Breast epithelium (tissue), 4 donors: ENCODE measurements around the gene ARMH4. TPM values are rescaled to one million over a fixed set of nuclear protein-coding genes. Genes with fewer than 3 reads are reported as not detected.

Experiments
- DNase-seq, 2 donors: peaks; one replicate each; pipeline ENCODE4 v3.0.0-alpha.2; 2019; ENCODE audit warnings: low spot score in 2 of 2
- H3K27ac ChIP-seq, 2 donors: fragments of 200-600 bp; sonication (generic) in 1 of 2; one replicate each; pipeline ENCODE4 v1.5.1; 2016 to 2019; ENCODE audit warnings: mild to moderate bottlenecking in 1 of 2
- H3K27me3 ChIP-seq, 2 donors: fragments of 200-600 bp; sonication (generic) in 1 of 2; one replicate each; pipeline versions ENCODE4 v1.5.1 to v1.6.0; 2017 to 2019; ENCODE audit warnings: control low read depth in 1 of 2, mild to moderate bottlenecking in 1 of 2
- H3K36me3 ChIP-seq: fragments of 200-600 bp; one replicate; pipeline ENCODE4 v1.5.1; 2019
- H3K4me1 ChIP-seq, 2 donors: fragments of 200-600 bp; sonication (generic); one replicate each; pipeline ENCODE4 v1.5.1; 2016 to 2019; ENCODE audit warnings: control low read depth in 1 of 2
- H3K4me3 ChIP-seq, 3 donors: fragments of 200-600 bp; sonication (generic); 1 replicate in 2 of 3; 2 replicates in 1 of 3; pipeline ENCODE4 v1.5.1; 2016 to 2019; ENCODE audit warnings: mild to moderate bottlenecking in 3 of 3, moderate library complexity in 2 of 3
- H3K9me3 ChIP-seq, 2 donors: fragments of 200-600 bp; sonication (generic) in 1 of 2; one replicate each; pipeline ENCODE4 v1.5.1; 2016 to 2019; ENCODE audit warnings: control low read depth in 1 of 2
- POLR2A ChIP-seq: fragments of 450-650 bp; IDR thresholded peaks from one replicate; pipeline ENCODE4 v1.6.1; 2016; ENCODE audit warnings: antibody characterized with exemption, mild to moderate bottlenecking, moderate library complexity
- POLR2AphosphoS5 ChIP-seq, 3 donors: sonication (generic); formaldehyde crosslinking; IDR thresholded peaks; one replicate each; pipeline ENCODE4 v1.6.1; 2017; ENCODE audit warnings: antibody characterized with exemption in 3 of 3
- intact Hi-C: fragments of 100-400 bp; cut with DNase I; formaldehyde crosslinking; loops from one replicate; pipeline ENCODE4 v1.15.1; 2023; ENCODE audit warnings: low total_unique reads
- total RNA-seq, 3 donors: library from RNA; depleted of rRNA; stranded (reverse); fragments of >200 nt; gene quantifications; one replicate each; pipeline ENCODE4 v1.1.0, GENCODE V29; 2016
- TF ChIP-seq, protein P1 (sequence below), 3 donors: fragments of 450-650 bp; IDR thresholded peaks; one replicate each; pipeline ENCODE4 v1.5.1; 2016 to 2017; ENCODE audit warnings: antibody characterized with exemption in 3 of 3, mild to moderate bottlenecking in 3 of 3, moderate library complexity in 3 of 3

The ARMH4 gene
- total RNA-seq, 3 donors from 2014 or later = 3.9 to 6.4 (median 5.4) TPM

DNA sequence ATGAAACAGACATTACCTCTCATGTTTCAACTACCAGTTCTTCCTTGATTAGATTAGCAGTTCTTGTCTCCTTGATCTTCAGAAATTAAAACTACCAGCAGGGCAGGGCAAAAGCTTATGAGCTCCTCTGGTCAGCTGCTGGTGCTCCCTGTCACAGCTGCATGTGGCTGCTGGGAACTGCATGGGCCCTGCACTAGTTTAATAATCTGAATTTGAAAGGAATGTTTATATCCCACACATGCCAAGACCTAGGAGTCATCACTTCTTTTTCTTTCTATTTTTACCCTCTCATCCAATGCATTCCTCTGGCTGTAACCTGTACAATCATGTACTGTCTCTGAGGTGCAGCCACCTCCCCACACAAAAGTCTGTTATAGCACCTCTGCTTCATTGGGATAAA is 73.9 kb downstream of the ARMH4 start:
- DNase-seq = peak in 1 of 2 donors; percentile 18
- no peaks in the 10 kb centered on the region for H3K36me3 ChIP-seq
- H3K4me1 ChIP-seq = no peaks in the 10 kb centered on the region
- intact Hi-C loops = no loop called here
- peak overlapping the region; percentile 16 to 48 for H3K27ac ChIP-seq
- H3K4me3 ChIP-seq = no peak overlapping the region
- no peaks in the 10 kb centered on the region for H3K9me3 ChIP-seq
- TF ChIP-seq, protein P1, sequence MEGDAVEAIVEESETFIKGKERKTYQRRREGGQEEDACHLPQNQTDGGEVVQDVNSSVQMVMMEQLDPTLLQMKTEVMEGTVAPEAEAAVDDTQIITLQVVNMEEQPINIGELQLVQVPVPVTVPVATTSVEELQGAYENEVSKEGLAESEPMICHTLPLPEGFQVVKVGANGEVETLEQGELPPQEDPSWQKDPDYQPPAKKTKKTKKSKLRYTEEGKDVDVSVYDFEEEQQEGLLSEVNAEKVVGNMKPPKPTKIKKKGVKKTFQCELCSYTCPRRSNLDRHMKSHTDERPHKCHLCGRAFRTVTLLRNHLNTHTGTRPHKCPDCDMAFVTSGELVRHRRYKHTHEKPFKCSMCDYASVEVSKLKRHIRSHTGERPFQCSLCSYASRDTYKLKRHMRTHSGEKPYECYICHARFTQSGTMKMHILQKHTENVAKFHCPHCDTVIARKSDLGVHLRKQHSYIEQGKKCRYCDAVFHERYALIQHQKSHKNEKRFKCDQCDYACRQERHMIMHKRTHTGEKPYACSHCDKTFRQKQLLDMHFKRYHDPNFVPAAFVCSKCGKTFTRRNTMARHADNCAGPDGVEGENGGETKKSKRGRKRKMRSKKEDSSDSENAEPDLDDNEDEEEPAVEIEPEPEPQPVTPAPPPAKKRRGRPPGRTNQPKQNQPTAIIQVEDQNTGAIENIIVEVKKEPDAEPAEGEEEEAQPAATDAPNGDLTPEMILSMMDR (IDR thresholded peaks at IDR 0.05) = no peak
- no peak for TF ChIP-seq POLR2A
- no peak for TF ChIP-seq POLR2AphosphoS5 (IDR thresholded peaks at IDR 0.05)
- no peaks in the 10 kb centered on the region for H3K27me3 ChIP-seq

- no peak for DNase-seq
- intact Hi-C loops = no loop called here
- no peak overlapping the region for H3K4me3 ChIP-seq
- peak overlapping the region; percentile 16 to 48 for H3K27ac ChIP-seq
- H3K9me3 ChIP-seq = no peaks in the 10 kb centered on the region
- H3K27me3 ChIP-seq = no peaks in the 10 kb centered on the region
- no peaks in the 10 kb centered on the region for H3K36me3 ChIP-seq
- no peaks in the 10 kb centered on the region for H3K4me1 ChIP-seq
- TF ChIP-seq POLR2A = no peak
- TF ChIP-seq, protein P1 (IDR thresholded peaks at IDR 0.05) = no peak
- no peak for TF ChIP-seq POLR2AphosphoS5 (IDR thresholded peaks at IDR 0.05)
Observed at GRCh38 chr14:58077621-58078020, 74.4 kb downstream of the ARMH4 start.

- TF ChIP-seq POLR2A (no peak), POLR2AphosphoS5 (IDR thresholded peaks at IDR 0.05) (no peak)
- TF ChIP-seq, protein P1 (IDR thresholded peaks at IDR 0.05) = no peak
- H3K4me3 ChIP-seq = no peak overlapping the region
- no peaks in the 10 kb centered on the region for H3K4me1 ChIP-seq
- no peaks in the 10 kb centered on the region for H3K27me3 ChIP-seq
- H3K9me3 ChIP-seq = no peaks in the 10 kb centered on the region
- no peak overlapping the region for H3K27ac ChIP-seq
- DNase-seq = no peak
- intact Hi-C loops = no loop called here
- no peaks in the 10 kb centered on the region for H3K36me3 ChIP-seq
Observed at GRCh38 chr14:58073516-58073915, 78.5 kb downstream of the ARMH4 start.

DNA sequence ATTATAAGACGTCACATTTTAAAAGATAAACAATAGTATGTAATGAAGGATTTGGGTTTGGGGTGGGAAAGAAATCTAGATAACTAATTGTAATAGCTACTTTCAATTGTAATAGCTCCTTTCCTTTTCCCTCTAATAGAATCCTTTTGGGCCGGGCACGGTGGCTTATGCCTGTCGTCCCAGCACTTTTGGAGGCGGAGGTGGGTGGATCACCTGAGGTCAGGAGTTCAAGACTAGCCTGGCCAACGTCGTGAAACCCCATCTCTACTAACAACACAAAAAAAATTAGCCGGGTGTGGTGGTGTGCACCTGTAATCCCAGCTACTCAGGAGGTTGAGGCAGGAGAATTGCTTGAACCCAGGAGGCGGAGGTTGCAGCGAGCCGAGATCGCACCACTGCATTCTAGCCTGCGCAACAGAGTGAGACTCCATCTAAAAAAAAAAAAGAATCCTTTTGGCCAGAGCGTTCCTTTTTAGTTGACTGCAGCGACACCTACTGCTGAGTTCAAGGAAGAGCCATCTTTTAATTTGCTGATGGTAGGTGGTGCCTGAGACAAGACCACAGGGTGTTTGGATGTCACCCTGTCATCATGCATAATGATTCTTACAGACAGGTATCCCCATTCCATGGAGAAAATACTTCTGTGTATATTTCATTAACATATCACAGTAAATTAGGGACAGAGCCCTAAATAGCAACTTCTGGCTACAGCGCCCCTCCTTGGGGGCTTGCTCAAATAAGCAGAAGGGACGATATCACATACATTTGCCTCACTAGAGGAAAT is 79.5 kb downstream of the ARMH4 start:
- H3K9me3 ChIP-seq = no peaks in the 10 kb centered on the region
- no peaks in the 10 kb centered on the region for H3K4me1 ChIP-seq
- H3K27ac ChIP-seq = no peak overlapping the region
- DNase-seq = no peak
- intact Hi-C loops = no loop called here
- H3K27me3 ChIP-seq = no peaks in the 10 kb centered on the region
- no peaks in the 10 kb centered on the region for H3K36me3 ChIP-seq
- peak overlapping the region in 2 of 3 donors; percentile 36 to 52 for H3K4me3 ChIP-seq
- TF ChIP-seq POLR2A = no peak
- TF ChIP-seq POLR2AphosphoS5 (IDR thresholded peaks at IDR 0.05) = no peak
- TF ChIP-seq, protein P1 (IDR thresholded peaks at IDR 0.05) = peak in 2 of 3 donors; percentile 45 to 59

GRCh38 chr14:58071341-58071740 is 80.7 kb downstream of the ARMH4 start:
- TF ChIP-seq POLR2A (no peak), POLR2AphosphoS5 (IDR thresholded peaks at IDR 0.05) (no peak)
- TF ChIP-seq, protein P1 (IDR thresholded peaks at IDR 0.05) = no peak
- H3K27ac ChIP-seq = no peak overlapping the region
- intact Hi-C loops = no loop called here

More at GRCh38 chr14:58071341-58071740, 80.7 kb downstream of the ARMH4 start:
- no peak overlapping the region for H3K4me3 ChIP-seq
- no peaks in the 10 kb centered on the region for H3K36me3 ChIP-seq
- H3K27me3 ChIP-seq = no peaks in the 10 kb centered on the region
- no peaks in the 10 kb centered on the region for H3K4me1 ChIP-seq
- DNase-seq = no peak
- H3K9me3 ChIP-seq = no peaks in the 10 kb centered on the region
